Keratinocyte (primary cell): Measurements from ENCODE around the gene HAND1. TPM values are rescaled to one million over a fixed set of nuclear protein-coding genes. Genes with fewer than 3 reads are reported as not detected.

ENCODE experiments used
- DNase-seq: peaks from one replicate; pipeline ENCODE4 v3.0.0-alpha.2; 2011; ENCODE audit warnings: low read depth, missing footprints, low spot score
- FAIRE-seq: peaks from 2 replicates; lab custom pipeline; 2011; peaks lifted over from hg19 to GRCh38; lab: Jason Lieb, UNC
- H2AFZ ChIP-seq: 2 replicates; pipeline ENCODE4 v1.6.0; 2012; ENCODE audit warnings: low read length, control low read depth, inconsistent platforms; ENCODE audit not compliant: control insufficient read depth
- H3K27ac ChIP-seq: 2 replicates; pipeline ENCODE4 v1.5.1; 2011; ENCODE audit warnings: low read length; ENCODE audit not compliant: control insufficient read depth, insufficient read depth
- H3K27me3 ChIP-seq: 3 replicates; pipeline ENCODE4 v1.6.0; 2011; ENCODE audit warnings: low read length; ENCODE audit not compliant: control insufficient read depth, insufficient read depth; ENCODE audit errors: extremely low read depth
- H3K36me3 ChIP-seq, 2 experiments: 2 replicates in 1 of 2; 3 replicates in 1 of 2; pipeline ENCODE4 v1.5.1; 2011; ENCODE audit warnings: low read length in 2 of 2, mild to moderate bottlenecking in 1 of 2; ENCODE audit not compliant: control insufficient read depth in 2 of 2, insufficient read depth in 2 of 2; ENCODE audit errors: extremely low read depth in 1 of 2
- H3K4me1 ChIP-seq: 3 replicates; pipeline ENCODE4 v1.5.1; 2011; ENCODE audit warnings: low read length; ENCODE audit not compliant: control insufficient read depth, insufficient read depth; ENCODE audit errors: extremely low read depth
- H3K4me2 ChIP-seq: 3 replicates; pipeline ENCODE4 v1.6.0; 2011; ENCODE audit warnings: low read depth, low read length; ENCODE audit not compliant: control insufficient read depth, insufficient read depth; ENCODE audit errors: extremely low read depth
- H3K4me3 ChIP-seq, 3 experiments: fragments of 200-600 bp in 1 of 3; sonication (generic) in 1 of 3; 2 replicates in 2 of 3; 3 replicates in 1 of 3; pipeline ENCODE4 v1.5.1; 2011 to 2016; ENCODE audit warnings: low read length in 3 of 3, mild to moderate bottlenecking in 3 of 3, control low read depth in 2 of 3, inconsistent platforms in 1 of 3, low read depth in 1 of 3, mixed read lengths in 1 of 3, mixed run types in 1 of 3, moderate library complexity in 1 of 3; ENCODE audit not compliant: control insufficient read depth in 2 of 3, insufficient read depth in 2 of 3; ENCODE audit errors: extremely low read depth in 1 of 3
- H3K79me2 ChIP-seq: 2 replicates; pipeline ENCODE4 v1.6.0; 2012; ENCODE audit warnings: low read length; ENCODE audit not compliant: control insufficient read depth, insufficient read depth
- H3K9ac ChIP-seq: 3 replicates; pipeline ENCODE4 v1.6.0; 2011; ENCODE audit warnings: low read length; ENCODE audit not compliant: control insufficient read depth, insufficient read depth; ENCODE audit errors: extremely low read depth
- H3K9me1 ChIP-seq: 3 replicates; pipeline ENCODE4 v1.6.0; 2011; ENCODE audit warnings: low read length; ENCODE audit not compliant: control insufficient read depth, insufficient read depth; ENCODE audit errors: extremely low read depth
- H3K9me3 ChIP-seq: 2 replicates; pipeline ENCODE4 v1.5.1; 2012; ENCODE audit warnings: low read depth, low read length; ENCODE audit not compliant: control insufficient read depth
- H4K20me1 ChIP-seq: 3 replicates; pipeline ENCODE4 v1.6.0; 2011; ENCODE audit warnings: low read length; ENCODE audit not compliant: control insufficient read depth, insufficient read depth; ENCODE audit errors: extremely low read depth
- EZH2 ChIP-seq: IDR thresholded peaks from one replicate; pipeline ENCODE4 v1.6.1; 2012; ENCODE audit warnings: inconsistent platforms, mild to moderate bottlenecking, low read length, moderate library complexity
- dilution Hi-C: fragments of 300-500 bp; cut with MboI; formaldehyde crosslinking; loops from one replicate; pipeline ENCODE4 v1.7.0; 2020; ENCODE audit warnings: low sequenced_read_pairs; ENCODE audit not compliant: extremely low pct_ligation_motif_present
- polyA plus RNA-seq, 5 experiments: library from polyadenylated mRNA; depleted of rRNA in 3 of 5; stranded (reverse) in 3 of 5; stranded (forward) in 1 of 5; unstranded in 1 of 5; fragments of >200 nt; gene quantifications; 1 replicate in 1 of 5; 2 replicates in 3 of 5; 3 replicates in 1 of 5; pipeline versions ENCODE4 v1.2.1 to v1.2.3, GENCODE V29; 2011 to 2012; ENCODE audit warnings: missing spikeins in 2 of 5, low read depth in 1 of 5, low replicate concordance in 1 of 5
- TF ChIP-seq, protein P1 (sequence below), 3 experiments: IDR thresholded peaks in 1 of 3; conservative IDR thresholded peaks in 1 of 3; optimal IDR thresholded peaks in 1 of 3; 2 replicates in 2 of 3; 3 replicates in 1 of 3; pipeline versions ENCODE3 to v1.5.1; 2011; ENCODE audit warnings: low read length in 3 of 3, mild to moderate bottlenecking in 3 of 3, moderate library complexity in 2 of 3, control low read depth in 1 of 3, inconsistent platforms in 1 of 3; ENCODE audit not compliant: insufficient read depth in 2 of 3; ENCODE audit errors: extremely low read depth in 1 of 3

Gene HAND1
- polyA plus RNA-seq, 1 donor (not counting 4 experiments of a cell fraction or from before 2014, with no cell fraction given): not detected

DNA sequence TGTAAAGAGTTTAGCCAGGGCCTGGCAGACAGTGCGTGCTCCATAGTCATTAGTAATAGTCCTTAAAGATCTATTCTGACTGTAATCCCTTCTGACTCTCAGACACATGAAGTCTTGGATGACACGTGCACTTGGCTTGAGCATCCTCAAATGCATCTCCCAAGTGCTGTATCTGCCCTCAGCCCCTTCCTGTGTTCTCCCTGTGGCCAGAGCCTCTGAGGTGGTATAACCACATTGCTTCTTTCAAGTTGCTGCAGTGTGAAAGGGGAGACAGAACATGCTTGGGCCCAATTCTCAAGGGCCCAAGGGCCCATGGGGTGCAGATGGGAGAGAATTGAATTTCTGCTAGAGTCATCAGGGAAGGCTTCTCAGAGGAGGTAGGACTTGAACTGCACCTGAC lies 30.1 kb upstream of the HAND1 start:
- H3K79me2 ChIP-seq: no peaks in the 10 kb centered on the region
- FAIRE-seq: no peak
- H3K4me3 ChIP-seq: no peak overlapping the region
- H3K27ac ChIP-seq: no peak overlapping the region
- H3K4me1 ChIP-seq: no peaks in the 10 kb centered on the region
- H3K4me2 ChIP-seq: no peak overlapping the region
- no peaks in the 10 kb centered on the region for H4K20me1 ChIP-seq
- no peaks in the 10 kb centered on the region for H3K36me3 ChIP-seq
- dilution Hi-C loops: no loop called here
- no peak for DNase-seq
- H2AFZ ChIP-seq: no peak overlapping the region
- no peaks in the 10 kb centered on the region for H3K9me3 ChIP-seq
- no peaks in the 10 kb centered on the region for H3K27me3 ChIP-seq
- H3K9me1 ChIP-seq: no peaks in the 10 kb centered on the region
- no peak for TF ChIP-seq EZH2
- TF ChIP-seq, protein P1, sequence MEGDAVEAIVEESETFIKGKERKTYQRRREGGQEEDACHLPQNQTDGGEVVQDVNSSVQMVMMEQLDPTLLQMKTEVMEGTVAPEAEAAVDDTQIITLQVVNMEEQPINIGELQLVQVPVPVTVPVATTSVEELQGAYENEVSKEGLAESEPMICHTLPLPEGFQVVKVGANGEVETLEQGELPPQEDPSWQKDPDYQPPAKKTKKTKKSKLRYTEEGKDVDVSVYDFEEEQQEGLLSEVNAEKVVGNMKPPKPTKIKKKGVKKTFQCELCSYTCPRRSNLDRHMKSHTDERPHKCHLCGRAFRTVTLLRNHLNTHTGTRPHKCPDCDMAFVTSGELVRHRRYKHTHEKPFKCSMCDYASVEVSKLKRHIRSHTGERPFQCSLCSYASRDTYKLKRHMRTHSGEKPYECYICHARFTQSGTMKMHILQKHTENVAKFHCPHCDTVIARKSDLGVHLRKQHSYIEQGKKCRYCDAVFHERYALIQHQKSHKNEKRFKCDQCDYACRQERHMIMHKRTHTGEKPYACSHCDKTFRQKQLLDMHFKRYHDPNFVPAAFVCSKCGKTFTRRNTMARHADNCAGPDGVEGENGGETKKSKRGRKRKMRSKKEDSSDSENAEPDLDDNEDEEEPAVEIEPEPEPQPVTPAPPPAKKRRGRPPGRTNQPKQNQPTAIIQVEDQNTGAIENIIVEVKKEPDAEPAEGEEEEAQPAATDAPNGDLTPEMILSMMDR (optimal IDR thresholded peaks at IDR 0.05 in 1 of 3, IDR thresholded peaks at IDR 0.05 in 1 of 3, conservative IDR thresholded peaks at IDR 0.05 in 1 of 3; ENCODE audit: extremely low read depth in 1 of 3, insufficient read depth in 2 of 3, low read length in 3 of 3): no peak
- H3K9ac ChIP-seq: no peak overlapping the region

DNA sequence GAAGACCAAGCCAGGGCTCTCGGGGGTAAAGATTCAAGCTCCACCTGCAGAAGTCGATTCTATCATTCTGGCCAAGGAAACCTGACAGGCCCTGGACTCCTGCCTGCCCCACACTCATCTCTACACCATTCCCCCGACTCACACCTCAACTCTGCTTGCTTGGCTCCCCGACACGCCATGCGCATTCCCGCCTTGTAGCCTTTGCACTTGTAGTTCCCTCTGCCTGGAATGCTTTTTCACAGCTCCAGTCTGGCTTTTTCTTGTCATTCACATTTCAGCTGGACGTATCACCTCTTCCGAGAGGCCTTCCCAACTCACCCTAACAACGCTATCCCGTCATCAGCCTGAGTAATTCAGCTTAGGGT lies 28.7 kb upstream of the HAND1 start:
- DNase-seq: no peak
- Histone ChIP-seq H4K20me1 (no peaks in the 10 kb centered on the region), H3K79me2 (no peaks in the 10 kb centered on the region), H3K4me3 (no peak overlapping the region), H3K36me3 (no peaks in the 10 kb centered on the region), H3K9ac (no peak overlapping the region), H3K27me3 (no peaks in the 10 kb centered on the region), H3K9me1 (no peaks in the 10 kb centered on the region), H3K9me3 (no peaks in the 10 kb centered on the region), H3K27ac (no peak overlapping the region), H2AFZ (no peak overlapping the region), H3K4me2 (no peak overlapping the region), H3K4me1 (no peaks in the 10 kb centered on the region)
- TF ChIP-seq, protein P1 (optimal IDR thresholded peaks at IDR 0.05 in 1 of 3, IDR thresholded peaks at IDR 0.05 in 1 of 3, conservative IDR thresholded peaks at IDR 0.05 in 1 of 3; ENCODE audit: extremely low read depth in 1 of 3, insufficient read depth in 2 of 3, low read length in 3 of 3): no peak
- TF ChIP-seq EZH2: no peak
- dilution Hi-C loops: no loop called here
- FAIRE-seq: no peak
